Stimulated activated memory B cell treated with anti-CD40 and anti-IgM and Interleukin-4, amounts not matched to agents 10 μg/mL and 1 μg/mL and 100 μg/mL, for 72 hours (primary cell): ENCODE measurements around the gene ARL15.

Experiments used
- ATAC-seq: fragments of 150-1000 bp; cut with Tn5 transposase; 2 replicates; pipeline ENCODE4 v1.10.0; 2021
- H3K27ac Mint-ChIP-seq: one replicate; pipeline ENCODE4 v1.8.0; 2022; ENCODE audit warnings: mild to moderate bottlenecking, mixed read lengths
- H3K27me3 Mint-ChIP-seq: one replicate; pipeline ENCODE4 v1.8.0; 2022; ENCODE audit warnings: mixed read lengths
- H3K36me3 Mint-ChIP-seq: one replicate; pipeline ENCODE4 v1.8.0; 2022; ENCODE audit warnings: mixed read lengths
- H3K4me1 Mint-ChIP-seq: one replicate; pipeline ENCODE4 v1.8.0; 2022; ENCODE audit warnings: mixed read lengths
- H3K4me3 Mint-ChIP-seq: one replicate; pipeline ENCODE4 v1.8.0; 2022; ENCODE audit warnings: mild to moderate bottlenecking, moderate library complexity, mixed read lengths
- H3K9me3 Mint-ChIP-seq: one replicate; pipeline ENCODE4 v1.8.0; 2022; ENCODE audit warnings: mixed read lengths

ARL15 gene

GRCh38 chr5:54186108-54186507, 124.3 kb downstream of the ARL15 start:
- Mint-ChIP-seq H3K27me3 (no peaks in the 10 kb centered on the region), H3K4me3 (no peak overlapping the region), H3K36me3 (peaks cover 10% of the 10 kb centered on the region), H3K27ac (no peak overlapping the region), H3K9me3 (peaks cover 2% of the 10 kb centered on the region), H3K4me1 (peaks cover 16% of the 10 kb centered on the region)
- ATAC-seq = no peak

- ATAC-seq = no peak
- Mint-ChIP-seq H3K4me3 (no peak overlapping the region), H3K36me3 (peaks cover 10% of the 10 kb centered on the region), H3K9me3 (peaks cover 2% of the 10 kb centered on the region), H3K4me1 (peaks cover 9% of the 10 kb centered on the region), H3K27ac (no peak overlapping the region), H3K27me3 (no peaks in the 10 kb centered on the region)
These were observed 125.6 kb downstream of the ARL15 start for GRCh38 chr5:54184806-54185205.

- Mint-ChIP-seq H3K9me3 (peaks cover 6% of the 10 kb centered on the region), H3K4me1 (peaks cover 12% of the 10 kb centered on the region), H3K36me3 (peaks cover 15% of the 10 kb centered on the region), H3K27me3 (no peaks in the 10 kb centered on the region), H3K4me3 (no peak overlapping the region), H3K27ac (no peak overlapping the region)
- no peak for ATAC-seq
These were observed 129.7 kb downstream of the ARL15 start for GRCh38 chr5:54180630-54181031.

GRCh38 chr5:54178991-54179390, 131.4 kb downstream of the ARL15 start:
- H3K4me3 Mint-ChIP-seq = no peak overlapping the region
- H3K27ac Mint-ChIP-seq = no peak overlapping the region
- peaks cover 14% of the 10 kb centered on the region for H3K36me3 Mint-ChIP-seq
- no peak for ATAC-seq
- H3K4me1 Mint-ChIP-seq = peaks cover 17% of the 10 kb centered on the region
- H3K9me3 Mint-ChIP-seq = peaks cover 8% of the 10 kb centered on the region
- no peaks in the 10 kb centered on the region for H3K27me3 Mint-ChIP-seq

- Mint-ChIP-seq H3K36me3 (peaks cover 20% of the 10 kb centered on the region), H3K4me1 (peaks cover 24% of the 10 kb centered on the region), H3K27ac (no peak overlapping the region), H3K9me3 (peaks cover 13% of the 10 kb centered on the region), H3K27me3 (no peaks in the 10 kb centered on the region), H3K4me3 (no peak overlapping the region)
- ATAC-seq = peak; percentile 56
These were observed 132.2 kb downstream of the ARL15 start for GRCh38 chr5:54178207-54178606.

- ATAC-seq = no peak
- H3K27ac Mint-ChIP-seq = no peak overlapping the region
These were observed 133.3 kb downstream of the ARL15 start for GRCh38 chr5:54177058-54177457.

GRCh38 chr5:54176066-54176830, 134.1 kb downstream of the ARL15 start:
- Mint-ChIP-seq H3K4me3 (no peak overlapping the region), H3K4me1 (peaks cover 24% of the 10 kb centered on the region), H3K36me3 (peaks cover 20% of the 10 kb centered on the region), H3K27ac (no peak overlapping the region), H3K27me3 (no peaks in the 10 kb centered on the region), H3K9me3 (peaks cover 13% of the 10 kb centered on the region)
- ATAC-seq = no peak

More at GRCh38 chr5:54177058-54177457, 133.3 kb downstream of the ARL15 start:
- H3K9me3 Mint-ChIP-seq = peaks cover 13% of the 10 kb centered on the region
- no peaks in the 10 kb centered on the region for H3K27me3 Mint-ChIP-seq
- no peak overlapping the region for H3K4me3 Mint-ChIP-seq
- H3K36me3 Mint-ChIP-seq = peaks cover 20% of the 10 kb centered on the region
- peaks cover 24% of the 10 kb centered on the region for H3K4me1 Mint-ChIP-seq

GRCh38 chr5:54173251-54173650, 137.1 kb downstream of the ARL15 start:
- peaks cover 13% of the 10 kb centered on the region for H3K9me3 Mint-ChIP-seq
- H3K4me3 Mint-ChIP-seq = no peak overlapping the region
- no peaks in the 10 kb centered on the region for H3K27me3 Mint-ChIP-seq
- H3K36me3 Mint-ChIP-seq = peaks cover 43% of the 10 kb centered on the region
- peaks cover 22% of the 10 kb centered on the region for H3K4me1 Mint-ChIP-seq
- no peak for ATAC-seq
- no peak overlapping the region for H3K27ac Mint-ChIP-seq

GRCh38 chr5:54171645-54172384, 138.6 kb downstream of the ARL15 start:
- Mint-ChIP-seq H3K36me3 (peaks cover 58% of the 10 kb centered on the region), H3K27me3 (no peaks in the 10 kb centered on the region), H3K27ac (no peak overlapping the region), H3K4me3 (no peak overlapping the region), H3K4me1 (peaks cover 17% of the 10 kb centered on the region), H3K9me3 (peaks cover 13% of the 10 kb centered on the region)
- ATAC-seq = no peak

GRCh38 chr5:54165687-54166086, 144.7 kb downstream of the ARL15 start:
- H3K4me3 Mint-ChIP-seq = no peak overlapping the region
- no peaks in the 10 kb centered on the region for H3K27me3 Mint-ChIP-seq
- H3K27ac Mint-ChIP-seq = no peak overlapping the region
- no peaks in the 10 kb centered on the region for H3K4me1 Mint-ChIP-seq
- no peak for ATAC-seq
- peaks cover 3% of the 10 kb centered on the region for H3K9me3 Mint-ChIP-seq
- H3K36me3 Mint-ChIP-seq = peaks cover 61% of the 10 kb centered on the region

- H3K4me3 Mint-ChIP-seq = no peak overlapping the region
- no peak for ATAC-seq
- H3K9me3 Mint-ChIP-seq = peaks cover 3% of the 10 kb centered on the region
- H3K4me1 Mint-ChIP-seq = no peaks in the 10 kb centered on the region
- H3K27ac Mint-ChIP-seq = no peak overlapping the region
- peaks cover 31% of the 10 kb centered on the region for H3K36me3 Mint-ChIP-seq
- H3K27me3 Mint-ChIP-seq = no peaks in the 10 kb centered on the region
These were observed 148.2 kb downstream of the ARL15 start for GRCh38 chr5:54162184-54162583.

- Mint-ChIP-seq H3K4me1 (no peaks in the 10 kb centered on the region), H3K4me3 (no peak overlapping the region), H3K27ac (no peak overlapping the region), H3K9me3 (peaks cover 3% of the 10 kb centered on the region), H3K27me3 (no peaks in the 10 kb centered on the region), H3K36me3 (peaks cover 24% of the 10 kb centered on the region)
- no peak for ATAC-seq
These were observed 150.0 kb downstream of the ARL15 start for GRCh38 chr5:54160329-54160728.

- no peaks in the 10 kb centered on the region for H3K4me1 Mint-ChIP-seq
- H3K9me3 Mint-ChIP-seq = peaks cover under 1% of the 10 kb centered on the region
- peaks cover 20% of the 10 kb centered on the region for H3K36me3 Mint-ChIP-seq
- H3K27ac Mint-ChIP-seq = no peak overlapping the region
- no peak for ATAC-seq
- H3K4me3 Mint-ChIP-seq = no peak overlapping the region
- no peaks in the 10 kb centered on the region for H3K27me3 Mint-ChIP-seq
These were observed 150.5 kb downstream of the ARL15 start for GRCh38 chr5:54159893-54160195.

- Mint-ChIP-seq H3K27ac (no peak overlapping the region), H3K36me3 (peaks cover 15% of the 10 kb centered on the region), H3K27me3 (no peaks in the 10 kb centered on the region), H3K9me3 (no peaks in the 10 kb centered on the region), H3K4me1 (no peaks in the 10 kb centered on the region), H3K4me3 (no peak overlapping the region)
- ATAC-seq = no peak
These were observed 151.1 kb downstream of the ARL15 start for GRCh38 chr5:54159153-54159892.

- Mint-ChIP-seq H3K9me3 (no peaks in the 10 kb centered on the region), H3K4me3 (no peak overlapping the region), H3K36me3 (peaks cover 20% of the 10 kb centered on the region), H3K27ac (no peak overlapping the region), H3K4me1 (peaks cover 8% of the 10 kb centered on the region), H3K27me3 (no peaks in the 10 kb centered on the region)
- no peak for ATAC-seq
These were observed 153.8 kb downstream of the ARL15 start for GRCh38 chr5:54156577-54156976.
